ENCODE results near the gene AFM.

The AFM gene

DNA sequence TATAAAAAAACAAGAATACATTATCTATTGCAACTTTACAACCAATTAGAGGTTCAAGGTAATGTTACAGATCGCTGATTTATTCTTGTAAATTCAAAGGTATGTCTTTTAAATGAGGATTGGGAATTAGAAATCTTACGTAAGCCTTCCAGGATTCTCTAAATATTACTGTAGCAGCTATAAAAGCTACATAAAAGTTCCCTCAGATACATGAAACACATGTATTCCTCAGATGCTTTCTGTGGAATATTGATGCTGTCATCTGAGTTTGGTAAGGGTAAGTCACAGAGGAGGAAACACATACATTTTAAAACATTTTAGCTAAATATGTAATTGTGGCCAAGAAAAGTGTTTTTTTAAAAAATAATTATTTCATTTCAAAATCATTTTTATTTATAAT is 42.1 kb upstream of the AFM start:
- Mint-ChIP-seq H3K27me3 (ENCODE audit: low read depth, poor library complexity) (no peaks in the 10 kb centered on the region), H3K4me1 (no peaks in the 10 kb centered on the region), H3K36me3 (ENCODE audit: low read depth) (no peaks in the 10 kb centered on the region), H3K27ac (no peak overlapping the region), H3K9me3 (no peaks in the 10 kb centered on the region), H3K4me3 (no peak overlapping the region)
- DNase-seq: no peak
- TF ChIP-seq CTCF (IDR thresholded peaks at IDR 0.05): no peak

- no peaks in the 10 kb centered on the region for H3K4me1 Mint-ChIP-seq
- DNase-seq: no peak
- H3K36me3 Mint-ChIP-seq (ENCODE audit: low read depth): no peaks in the 10 kb centered on the region
- H3K9me3 Mint-ChIP-seq: no peaks in the 10 kb centered on the region
- no peaks in the 10 kb centered on the region for H3K27me3 Mint-ChIP-seq (ENCODE audit: low read depth, poor library complexity)
- TF ChIP-seq CTCF (IDR thresholded peaks at IDR 0.05): no peak
- no peak overlapping the region for H3K4me3 Mint-ChIP-seq
- no peak overlapping the region for H3K27ac Mint-ChIP-seq
These were observed 41.6 kb upstream of the AFM start for GRCh38 chr4:73439991-73440390.

- Mint-ChIP-seq H3K9me3 (no peaks in the 10 kb centered on the region), H3K36me3 (ENCODE audit: low read depth) (no peaks in the 10 kb centered on the region), H3K4me3 (no peak overlapping the region), H3K4me1 (no peaks in the 10 kb centered on the region), H3K27ac (no peak overlapping the region), H3K27me3 (ENCODE audit: low read depth, poor library complexity) (no peaks in the 10 kb centered on the region)
- no peak for DNase-seq
- no peak for TF ChIP-seq CTCF (IDR thresholded peaks at IDR 0.05)
These were observed 40.9 kb upstream of the AFM start for GRCh38 chr4:73440653-73441052.

- Mint-ChIP-seq H3K36me3 (ENCODE audit: low read depth) (no peaks in the 10 kb centered on the region), H3K27me3 (ENCODE audit: low read depth, poor library complexity) (no peaks in the 10 kb centered on the region), H3K4me1 (peaks cover 4% of the 10 kb centered on the region), H3K4me3 (no peak overlapping the region), H3K27ac (no peak overlapping the region), H3K9me3 (no peaks in the 10 kb centered on the region)
- no peak for DNase-seq
- no peak for TF ChIP-seq CTCF (IDR thresholded peaks at IDR 0.05)
These were observed 39.3 kb upstream of the AFM start for GRCh38 chr4:73442275-73442674.

DNA sequence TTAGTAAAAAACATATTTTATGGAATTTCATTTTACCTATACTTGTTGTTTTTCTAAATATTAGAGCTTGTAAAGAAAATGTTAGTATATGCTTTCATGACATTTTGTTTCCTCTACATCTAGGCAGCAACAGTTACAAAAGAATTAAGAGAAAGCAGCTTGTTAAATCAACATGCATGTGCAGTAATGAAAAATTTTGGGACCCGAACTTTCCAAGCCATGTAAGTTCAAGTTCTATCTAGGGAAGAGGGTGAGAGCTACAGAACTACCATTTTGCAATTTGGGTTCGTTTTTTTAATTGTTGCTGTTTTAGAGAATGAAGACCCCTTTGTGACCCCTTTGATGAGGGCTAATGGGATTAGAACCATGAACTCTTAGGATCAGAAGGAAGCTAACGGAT is 38.3 kb upstream of the AFM start:
- H3K4me3 Mint-ChIP-seq: no peak overlapping the region
- no peaks in the 10 kb centered on the region for H3K9me3 Mint-ChIP-seq
- TF ChIP-seq CTCF (IDR thresholded peaks at IDR 0.05): no peak
- no peaks in the 10 kb centered on the region for H3K27me3 Mint-ChIP-seq (ENCODE audit: low read depth, poor library complexity)
- peaks cover 4% of the 10 kb centered on the region for H3K4me1 Mint-ChIP-seq
- H3K36me3 Mint-ChIP-seq (ENCODE audit: low read depth): no peaks in the 10 kb centered on the region
- no peak for DNase-seq
- H3K27ac Mint-ChIP-seq: no peak overlapping the region

DNA sequence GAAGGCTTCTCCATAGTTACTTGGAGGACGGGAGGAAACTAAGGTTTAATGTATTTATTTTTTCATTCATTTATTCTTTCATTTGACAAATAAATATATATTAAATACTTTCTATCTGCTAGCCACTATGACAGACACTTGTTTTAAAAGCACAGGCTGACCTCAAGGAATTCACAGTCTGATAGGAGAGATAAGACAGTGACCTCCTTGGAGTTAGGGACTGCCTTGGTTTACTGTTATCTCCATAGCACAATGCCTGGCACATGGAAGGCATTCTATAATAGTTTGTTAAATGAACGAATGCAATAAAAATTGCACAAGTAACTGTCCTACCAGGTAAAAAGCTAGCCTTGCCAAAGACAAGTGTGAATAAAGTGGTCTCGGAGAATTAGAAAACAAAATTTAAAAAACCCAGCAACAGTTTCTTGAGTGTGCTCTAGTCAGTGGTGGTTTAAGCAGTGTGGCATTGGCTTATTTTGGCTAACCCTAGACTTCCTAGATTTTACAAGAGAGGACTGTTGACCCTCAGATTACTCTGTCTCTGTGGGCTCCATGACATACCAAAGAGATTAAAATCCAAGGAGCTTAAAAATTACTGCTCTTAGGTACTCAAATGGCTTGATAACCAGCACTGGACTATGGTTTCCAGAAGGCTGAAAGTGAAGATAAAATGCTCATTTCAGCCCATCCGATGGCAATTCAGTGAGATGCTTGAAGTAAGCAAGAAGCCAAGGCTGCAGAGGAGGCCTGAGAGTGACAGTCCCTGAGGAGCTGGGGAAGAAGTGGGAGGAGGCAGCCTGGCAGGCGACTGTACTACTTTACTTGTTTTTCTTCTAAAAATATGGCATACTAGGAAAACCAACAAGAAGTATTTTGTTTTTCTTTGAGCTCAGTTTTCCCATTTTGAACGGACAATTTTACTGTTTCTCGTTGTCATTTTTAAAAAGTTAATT is 35.9 kb upstream of the AFM start:
- H3K36me3 Mint-ChIP-seq (ENCODE audit: low read depth): no peaks in the 10 kb centered on the region
- peaks cover 3% of the 10 kb centered on the region for H3K27me3 Mint-ChIP-seq (ENCODE audit: low read depth, poor library complexity)
- H3K9me3 Mint-ChIP-seq: no peaks in the 10 kb centered on the region
- TF ChIP-seq CTCF (IDR thresholded peaks at IDR 0.05): no peak
- no peak for DNase-seq
- H3K27ac Mint-ChIP-seq: no peak overlapping the region
- peaks cover 9% of the 10 kb centered on the region for H3K4me1 Mint-ChIP-seq
- no peak overlapping the region for H3K4me3 Mint-ChIP-seq

All from nephron progenitor cell (in vitro differentiated cells).